ENCODE results near the gene CATSPERZ.

CATSPERZ gene

GRCh38 chr11:64299847-64300648 lies at the start of gene CATSPERZ:
Gene CATSPERZ, plus strand, starts transcription at chr11:64300358. Its CDS starts 53 bp downstream, at chr11:64300411.
- in situ Hi-C loops (cut with MboI; ENCODE audit: low sequenced_read_pairs): no loop called here

- in situ Hi-C loops (cut with MboI; ENCODE audit: low sequenced_read_pairs): no loop called here
Observed at GRCh38 chr11:64250415-64251015, 49.6 kb upstream of the CATSPERZ start.

DNA sequence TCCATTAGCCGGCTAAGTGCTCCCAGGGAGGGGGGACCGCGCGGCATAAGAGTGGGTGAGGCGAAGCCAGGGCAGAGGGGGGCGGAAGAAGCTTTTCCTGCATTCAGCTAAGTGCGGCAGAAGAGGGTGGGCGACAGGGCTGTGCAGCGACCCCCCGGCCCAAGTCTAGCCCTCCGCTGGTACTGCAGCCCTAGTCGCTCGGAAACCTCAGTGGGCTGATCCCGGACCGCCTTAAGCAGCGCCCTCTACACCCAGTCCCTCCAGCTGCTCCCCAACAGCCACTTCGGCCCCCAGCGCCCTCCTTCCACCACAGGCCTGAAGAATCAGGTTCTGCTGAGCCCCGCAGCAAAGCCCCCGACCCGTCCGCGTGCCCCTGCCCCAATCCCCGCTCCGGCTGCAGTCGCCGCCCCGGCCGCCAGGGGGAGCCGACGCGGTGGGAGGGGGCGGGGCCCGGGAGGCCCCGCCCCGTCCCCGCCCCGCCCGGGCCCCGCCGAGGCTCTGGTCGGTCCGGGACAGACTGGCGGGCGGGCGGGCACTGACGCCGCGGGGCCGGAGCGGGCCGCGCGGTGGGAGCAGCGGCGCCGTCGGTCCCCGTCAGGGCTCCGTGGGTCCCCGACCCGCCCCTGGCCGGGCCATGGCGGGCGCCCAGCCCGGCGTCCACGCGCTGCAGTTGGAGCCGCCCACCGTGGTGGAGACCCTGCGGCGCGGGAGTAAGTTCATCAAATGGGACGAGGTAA lies 49.0 kb upstream of the CATSPERZ start, which contains the start of gene PLCB3:
PLCB3 (plus strand) TSS at position 515 of the 737 bp plus-strand sequence; CDS start at position 635, 120 bp downstream.
- in situ Hi-C loops (cut with MboI; ENCODE audit: low sequenced_read_pairs): no loop called here

DNA sequence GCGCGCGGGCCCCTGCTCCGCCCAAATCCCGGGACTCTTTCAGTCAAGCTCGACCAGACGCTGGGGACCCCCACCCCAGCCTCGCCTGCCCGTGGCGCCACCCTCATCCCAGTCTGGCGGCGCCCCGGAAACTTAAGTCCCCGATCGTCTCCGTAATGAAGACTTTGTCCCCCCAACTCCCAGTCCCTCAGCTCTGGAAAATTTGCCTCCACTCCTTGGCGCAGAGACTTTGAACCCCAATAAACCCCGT lies 48.5 kb upstream of the CATSPERZ start:
- in situ Hi-C loops (cut with MboI; ENCODE audit: low sequenced_read_pairs): no loop called here

DNA sequence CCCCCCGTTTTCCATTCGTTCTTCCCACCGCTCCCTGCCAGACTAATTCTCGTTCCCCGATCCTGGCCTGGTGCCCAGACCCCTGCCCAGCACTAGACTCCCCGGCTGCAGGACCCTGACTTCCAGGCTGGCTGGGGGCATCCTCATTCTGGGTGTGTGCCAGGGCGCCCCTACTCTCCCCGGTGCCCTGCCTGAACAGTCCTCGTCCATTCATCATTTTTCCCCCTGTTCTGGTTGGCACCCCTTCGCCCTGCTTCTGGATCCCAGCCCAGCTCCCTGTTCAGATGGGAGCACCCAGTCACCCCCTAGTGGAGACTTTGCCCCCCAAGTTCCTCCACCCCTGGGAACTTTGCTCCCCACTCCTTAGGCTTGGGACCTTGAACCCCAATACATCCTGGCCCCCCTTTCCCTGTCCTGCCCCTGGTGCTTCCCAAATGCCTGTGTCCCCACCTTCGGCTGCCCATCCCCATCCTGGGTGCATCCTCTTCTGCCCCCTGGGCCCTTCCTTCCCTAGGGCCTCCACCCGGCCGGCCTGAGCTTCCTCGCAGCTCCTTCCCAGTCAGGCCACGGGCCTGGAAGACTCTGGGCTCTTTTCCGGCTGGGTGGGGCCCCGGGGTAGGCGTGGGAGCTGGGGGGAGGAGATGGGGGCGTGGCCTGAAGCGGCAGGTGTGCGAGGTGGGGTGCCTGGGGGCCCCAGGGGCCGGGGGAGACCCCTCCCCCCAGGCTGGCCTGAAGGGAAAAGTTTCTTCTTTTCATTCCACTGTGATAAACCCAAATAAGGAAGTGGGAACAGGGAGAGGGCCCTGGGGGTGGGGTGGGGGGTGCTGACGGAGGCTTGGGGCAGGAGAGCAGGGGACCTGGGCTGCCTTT lies 47.9 kb upstream of the CATSPERZ start:
- in situ Hi-C loops (cut with MboI; ENCODE audit: low sequenced_read_pairs): no loop called here

GRCh38 chr11:64253043-64253442 lies 47.1 kb upstream of the CATSPERZ start:
- in situ Hi-C loops (cut with MboI; ENCODE audit: low sequenced_read_pairs): no loop called here

- in situ Hi-C loops (cut with MboI; ENCODE audit: low sequenced_read_pairs): no loop called here
Observed at GRCh38 chr11:64253481-64253880, 46.7 kb upstream of the CATSPERZ start.

DNA sequence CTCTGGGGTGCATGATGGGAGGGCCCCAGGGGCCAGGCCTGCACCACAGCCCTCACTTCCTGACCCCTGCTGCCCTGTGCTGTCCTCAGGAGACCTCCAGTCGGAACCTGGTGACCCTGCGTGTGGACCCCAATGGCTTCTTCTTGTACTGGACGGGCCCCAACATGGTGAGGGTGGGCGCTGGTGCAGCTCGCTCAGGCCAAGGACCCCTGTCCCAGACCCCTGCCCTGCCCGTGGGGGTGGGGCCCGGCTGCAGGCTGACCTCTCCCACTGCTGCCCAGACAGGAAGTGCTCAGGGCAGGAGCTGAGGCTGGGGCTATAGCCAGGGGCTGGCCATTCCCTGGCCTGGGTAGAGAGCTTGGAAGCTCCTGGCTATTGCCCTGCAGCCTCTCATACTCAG lies 45.8 kb upstream of the CATSPERZ start:
- in situ Hi-C loops (cut with MboI; ENCODE audit: low sequenced_read_pairs): no loop called here

GRCh38 chr11:64255135-64256128 lies 44.7 kb upstream of the CATSPERZ start:
- in situ Hi-C loops (cut with MboI; ENCODE audit: low sequenced_read_pairs): no loop called here

DNA sequence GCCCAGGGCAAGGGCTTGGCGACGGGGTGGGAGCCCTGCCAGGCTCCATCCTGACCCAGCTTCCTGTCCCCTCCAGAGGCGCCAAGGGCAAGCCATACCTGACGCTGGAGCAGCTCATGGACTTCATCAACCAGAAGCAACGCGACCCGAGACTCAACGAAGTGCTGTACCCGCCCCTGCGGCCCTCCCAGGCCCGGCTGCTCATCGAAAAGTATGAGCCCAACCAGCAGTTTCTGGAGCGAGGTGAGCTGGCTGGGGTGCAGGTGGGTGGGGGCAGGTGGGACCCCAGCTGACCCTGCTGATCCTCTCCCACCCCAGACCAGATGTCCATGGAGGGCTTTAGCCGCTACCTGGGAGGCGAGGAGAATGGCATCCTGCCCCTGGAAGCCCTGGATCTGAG lies 43.9 kb upstream of the CATSPERZ start:
- in situ Hi-C loops (cut with MboI; ENCODE audit: low sequenced_read_pairs): no loop called here

DNA sequence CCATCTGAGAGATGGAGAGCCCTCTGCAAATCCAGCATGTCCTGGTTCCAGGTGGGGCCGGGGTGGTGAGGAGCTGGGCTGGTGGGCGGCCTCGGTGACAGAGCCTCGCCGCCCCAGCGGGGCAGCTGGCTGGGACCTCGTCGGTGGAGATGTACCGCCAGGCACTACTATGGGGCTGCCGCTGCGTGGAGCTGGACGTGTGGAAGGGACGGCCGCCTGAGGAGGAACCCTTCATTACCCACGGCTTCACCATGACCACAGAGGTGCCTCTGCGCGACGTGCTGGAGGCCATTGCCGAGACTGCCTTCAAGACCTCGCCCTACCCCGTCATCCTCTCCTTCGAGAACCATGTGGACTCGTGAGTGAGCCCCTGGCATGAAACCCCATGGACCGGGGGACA lies 41.8 kb upstream of the CATSPERZ start:
- in situ Hi-C loops (cut with MboI; ENCODE audit: low sequenced_read_pairs): no loop called here

DNA sequence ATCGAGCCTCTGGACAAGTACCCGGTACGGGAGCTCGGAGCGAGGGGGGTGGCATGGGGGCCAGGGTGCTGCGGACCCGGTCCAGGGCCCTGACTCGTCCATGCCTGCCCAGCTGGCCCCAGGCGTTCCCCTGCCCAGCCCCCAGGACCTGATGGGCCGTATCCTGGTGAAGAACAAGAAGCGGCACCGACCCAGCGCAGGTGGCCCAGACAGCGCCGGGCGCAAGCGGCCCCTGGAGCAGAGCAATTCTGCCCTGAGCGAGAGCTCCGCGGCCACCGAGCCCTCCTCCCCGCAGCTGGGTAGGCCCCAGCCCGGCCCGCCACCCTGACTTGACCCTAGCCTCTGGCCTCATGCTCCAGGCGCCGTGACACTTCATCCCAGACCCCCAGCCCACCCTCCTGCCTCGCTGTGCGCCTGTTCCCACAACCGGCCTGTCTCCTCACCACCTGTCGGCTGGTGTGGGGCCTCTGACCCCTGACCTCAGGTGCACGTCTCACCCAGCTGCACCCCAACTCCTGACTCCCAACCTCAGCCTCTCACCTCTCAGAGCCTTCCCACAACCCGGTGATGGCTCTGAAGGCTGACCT lies 41.1 kb upstream of the CATSPERZ start:
- in situ Hi-C loops (cut with MboI; ENCODE audit: low sequenced_read_pairs): no loop called here

GRCh38 chr11:64259533-64260067 lies 40.6 kb upstream of the CATSPERZ start:
- in situ Hi-C loops (cut with MboI; ENCODE audit: low sequenced_read_pairs): no loop called here

DNA sequence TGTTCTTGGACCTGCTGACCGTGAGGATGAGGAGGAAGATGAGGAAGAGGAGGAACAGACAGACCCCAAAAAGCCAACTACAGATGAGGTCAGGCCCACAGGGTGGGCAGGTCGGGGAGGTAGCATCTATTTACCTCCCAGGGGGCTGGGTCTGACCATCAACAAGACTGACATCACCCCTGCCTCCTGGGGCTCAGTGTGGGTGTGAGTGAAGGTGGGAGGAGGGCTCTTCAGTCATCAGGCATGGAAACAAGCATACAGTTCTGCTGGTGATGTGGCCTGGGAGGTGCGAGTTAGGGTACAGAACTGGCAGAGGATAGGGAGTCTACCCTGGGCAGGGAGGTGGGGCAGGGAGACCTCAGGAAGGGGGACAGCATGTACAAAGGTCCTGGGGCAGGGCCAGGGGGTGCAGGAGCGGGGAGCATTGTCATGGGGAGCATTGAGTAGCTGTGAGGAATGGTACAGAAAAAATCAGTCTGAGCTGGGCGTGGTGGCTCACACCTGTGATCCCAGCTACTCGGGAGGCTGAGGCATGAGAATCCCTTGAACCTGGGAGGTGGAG lies 39.9 kb upstream of the CATSPERZ start:
- in situ Hi-C loops (cut with MboI; ENCODE audit: low sequenced_read_pairs): no loop called here

DNA sequence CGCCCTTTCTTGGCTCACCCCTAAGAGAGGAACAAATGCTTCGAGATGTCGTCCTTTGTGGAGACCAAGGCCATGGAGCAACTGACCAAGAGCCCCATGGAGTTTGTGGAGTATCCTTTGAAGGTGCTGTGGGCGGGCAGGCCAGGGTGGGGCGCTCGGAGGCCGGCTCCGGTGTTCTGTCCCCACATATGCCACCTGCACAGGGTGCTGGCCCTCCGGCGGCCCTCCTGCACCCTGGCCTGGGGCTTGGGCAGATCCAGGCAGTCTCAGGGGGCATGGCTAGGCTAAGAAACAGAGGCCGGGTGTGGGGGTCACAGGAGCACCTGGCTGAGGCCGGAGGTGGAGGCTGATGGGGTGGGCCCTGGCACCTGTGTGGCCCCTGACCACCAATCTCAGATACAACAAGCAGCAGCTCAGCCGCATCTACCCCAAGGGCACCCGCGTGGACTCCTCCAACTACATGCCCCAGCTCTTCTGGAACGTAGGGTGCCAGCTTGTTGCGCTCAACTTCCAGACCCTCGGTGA lies 38.5 kb upstream of the CATSPERZ start:
- in situ Hi-C loops (cut with MboI; ENCODE audit: low sequenced_read_pairs): no loop called here

DNA sequence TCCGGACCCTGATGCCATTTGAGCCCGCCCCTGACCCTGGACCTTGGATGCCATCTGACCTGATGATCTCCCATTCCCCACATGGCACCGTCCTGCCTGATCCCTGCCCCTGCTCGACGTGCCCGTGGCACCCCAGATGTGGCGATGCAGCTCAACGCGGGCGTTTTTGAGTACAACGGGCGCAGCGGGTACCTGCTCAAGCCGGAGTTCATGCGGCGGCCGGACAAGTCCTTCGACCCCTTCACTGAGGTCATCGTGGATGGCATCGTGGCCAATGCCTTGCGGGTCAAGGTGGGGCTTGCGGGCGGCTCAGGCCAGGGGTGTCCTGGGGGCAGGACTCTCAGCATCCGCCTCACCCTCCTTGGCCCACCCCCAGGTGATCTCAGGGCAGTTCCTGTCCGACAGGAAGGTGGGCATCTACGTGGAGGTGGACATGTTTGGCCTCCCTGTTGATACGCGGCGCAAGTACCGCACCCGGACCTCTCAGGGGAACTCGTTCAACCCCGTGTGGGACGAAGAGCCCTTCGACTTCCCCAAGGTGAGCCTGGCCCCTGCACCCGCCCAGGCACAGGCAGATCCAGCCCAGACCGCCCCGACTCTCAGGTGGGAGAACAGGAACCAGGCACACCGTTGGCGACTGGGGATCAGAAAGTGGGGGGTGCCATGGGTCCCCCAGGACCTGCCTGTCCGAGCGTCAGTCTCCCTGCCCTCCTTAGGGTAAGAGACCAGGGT lies 37.7 kb upstream of the CATSPERZ start:
- in situ Hi-C loops (cut with MboI; ENCODE audit: low sequenced_read_pairs): no loop called here

DNA sequence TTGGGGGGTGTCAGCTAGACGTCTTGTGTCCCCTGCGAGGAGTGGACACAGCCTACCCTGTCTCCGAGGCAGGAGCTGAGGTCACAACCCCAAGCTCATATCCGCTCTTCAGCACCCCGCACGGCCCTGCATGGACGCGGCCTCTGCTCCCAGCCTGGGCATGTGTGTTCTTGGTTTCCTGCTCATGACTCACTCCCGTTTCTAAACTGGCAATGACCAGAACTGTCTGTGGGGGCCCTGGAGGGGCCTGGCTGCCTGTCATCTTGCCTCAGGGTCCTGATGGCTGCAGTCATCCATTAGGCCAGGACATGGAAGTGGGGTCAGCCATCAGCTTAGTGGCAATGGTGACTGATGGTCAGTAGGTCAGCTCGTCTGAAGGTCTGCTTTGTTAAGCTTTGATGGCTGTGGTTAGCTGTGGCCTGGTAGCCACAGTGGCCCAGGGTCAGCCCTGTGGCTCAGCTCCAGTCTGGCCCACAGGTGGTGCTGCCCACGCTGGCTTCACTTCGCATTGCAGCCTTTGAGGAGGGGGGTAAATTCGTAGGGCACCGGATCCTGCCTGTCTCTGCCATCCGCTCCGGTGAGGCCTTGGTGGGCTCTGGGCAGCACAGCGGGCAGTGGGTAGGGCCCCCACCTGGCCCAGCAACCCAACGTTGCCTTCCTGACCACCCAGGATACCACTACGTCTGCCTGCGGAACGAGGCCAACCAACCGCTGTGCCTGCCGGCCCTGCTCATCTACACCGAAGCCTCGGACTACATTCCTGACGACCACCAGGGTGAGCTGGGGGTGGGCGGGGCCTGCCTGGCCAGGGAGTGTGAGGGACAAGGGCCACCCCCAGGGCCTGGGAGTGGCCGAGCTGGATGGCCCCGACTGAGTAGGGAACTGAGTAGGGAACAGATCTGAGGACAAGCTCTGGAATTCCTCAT lies 36.9 kb upstream of the CATSPERZ start:
- in situ Hi-C loops (cut with MboI; ENCODE audit: low sequenced_read_pairs): no loop called here
